Large intestine (tissue), 3 donors: Measurements from ENCODE around the gene MAP3K7CL. TPM values are rescaled to one million over a fixed set of nuclear protein-coding genes. Genes with fewer than 3 reads are reported as not detected.

Experiments
- DNase-seq, 2 donors: peaks; one replicate each; pipeline versions ENCODE4 v3.0.0 to v3.0.0-alpha.2; 2013
- H3K27ac ChIP-seq: one replicate; pipeline ENCODE4 v1.5.1; 2013; ENCODE audit warnings: low read length
- H3K27me3 ChIP-seq: 2 replicates; pipeline ENCODE4 v1.6.1; 2013; ENCODE audit warnings: low read length; ENCODE audit not compliant: control insufficient read depth, insufficient read depth
- H3K36me3 ChIP-seq: 2 replicates; pipeline ENCODE4 v1.6.1; 2013; ENCODE audit warnings: low read length; ENCODE audit not compliant: control insufficient read depth, insufficient read depth
- H3K4me1 ChIP-seq: one replicate; pipeline ENCODE4 v1.6.1; 2013; ENCODE audit warnings: low read length; ENCODE audit not compliant: control insufficient read depth, insufficient read depth
- H3K4me3 ChIP-seq: one replicate; pipeline ENCODE4 v1.5.1; 2013; ENCODE audit warnings: low read length
- H3K9me3 ChIP-seq: one replicate; pipeline ENCODE4 v1.6.1; 2013; ENCODE audit warnings: mild to moderate bottlenecking, low read depth, low read length, moderate library complexity; ENCODE audit not compliant: control insufficient read depth
- WGBS: methylation state at CpG from one replicate; pipeline ENCODE4 v1.1.5; 2013; ENCODE audit warnings: low lambda C conversion rate; ENCODE audit not compliant: insufficient coverage; 5-methylcytosine and 5-hydroxymethylcytosine counted together
- polyA plus RNA-seq: library from polyadenylated mRNA; unstranded; fragments of 120-200 nt; gene quantifications from one replicate; pipeline ENCODE4 v1.2.1, GENCODE V29; 2013

MAP3K7CL gene
- polyA plus RNA-seq, 1 donor: 6.5 TPM

- no peaks in the 10 kb centered on the region for H3K36me3 ChIP-seq
- no peaks in the 10 kb centered on the region for H3K27me3 ChIP-seq
- WGBS: 94% methylated on average over 2 of the region's 2 CpGs
- no peak for DNase-seq
- H3K27ac ChIP-seq: peak overlapping the region; percentile 74
- H3K9me3 ChIP-seq: no peaks in the 10 kb centered on the region
- no peak overlapping the region for H3K4me3 ChIP-seq
- H3K4me1 ChIP-seq: peaks cover 30% of the 10 kb centered on the region
These were observed 32.3 kb upstream of the MAP3K7CL start for GRCh38 chr21:29098156-29098555.

- no peak overlapping the region for H3K4me3 ChIP-seq
- no peaks in the 10 kb centered on the region for H3K27me3 ChIP-seq
- H3K4me1 ChIP-seq: peaks cover 29% of the 10 kb centered on the region
- H3K9me3 ChIP-seq: no peaks in the 10 kb centered on the region
- no peak overlapping the region for H3K27ac ChIP-seq
- no peaks in the 10 kb centered on the region for H3K36me3 ChIP-seq
- WGBS: no CpG with 5 or more reads among the region's 2 CpGs
- no peak for DNase-seq
These were observed 27.6 kb upstream of the MAP3K7CL start for GRCh38 chr21:29102791-29103257.

- no peak for DNase-seq
- Histone ChIP-seq H3K36me3 (no peaks in the 10 kb centered on the region), H3K27me3 (no peaks in the 10 kb centered on the region), H3K4me1 (peaks cover 14% of the 10 kb centered on the region), H3K27ac (peak overlapping the region; percentile 66), H3K9me3 (no peaks in the 10 kb centered on the region), H3K4me3 (no peak overlapping the region)
- 80% methylated on average over 1 of the region's 7 CpGs for WGBS
These were observed 26.2 kb upstream of the MAP3K7CL start for GRCh38 chr21:29104239-29104708.

DNA sequence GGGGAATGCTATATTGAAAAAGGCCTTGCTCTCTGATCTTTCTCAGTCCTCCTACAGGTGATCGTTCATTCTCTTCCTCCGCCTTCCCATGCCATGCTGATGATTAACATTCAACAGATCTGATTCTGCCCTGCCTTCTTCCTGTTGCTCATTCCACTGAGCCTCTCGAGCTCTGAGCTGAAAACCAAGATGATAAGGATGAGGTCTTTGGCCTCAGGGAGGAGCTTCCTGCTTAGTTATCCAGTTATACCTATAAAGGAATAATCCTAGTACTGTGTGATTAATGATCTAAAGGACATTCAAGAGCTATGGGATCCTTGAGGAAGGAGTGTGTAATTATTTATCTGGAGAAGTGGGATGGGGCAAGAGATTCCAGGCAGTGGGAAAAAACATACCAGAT is 25.2 kb upstream of the MAP3K7CL start:
- Histone ChIP-seq H3K27me3 (no peaks in the 10 kb centered on the region), H3K27ac (peak overlapping the region; percentile 66), H3K4me3 (no peak overlapping the region), H3K9me3 (no peaks in the 10 kb centered on the region), H3K36me3 (no peaks in the 10 kb centered on the region), H3K4me1 (peaks cover 13% of the 10 kb centered on the region)
- WGBS: no CpG with 5 or more reads among the region's 3 CpGs
- DNase-seq: peak; percentile 78 to 91

- H3K36me3 ChIP-seq: peaks cover 3% of the 10 kb centered on the region
- H3K27ac ChIP-seq: no peak overlapping the region
- no peaks in the 10 kb centered on the region for H3K9me3 ChIP-seq
- H3K4me1 ChIP-seq: no peaks in the 10 kb centered on the region
- H3K4me3 ChIP-seq: no peak overlapping the region
- no peak for DNase-seq
- WGBS: no CpG with 5 or more reads among the region's 5 CpGs
- no peaks in the 10 kb centered on the region for H3K27me3 ChIP-seq
These were observed 15.5 kb upstream of the MAP3K7CL start for GRCh38 chr21:29114765-29115500.

- DNase-seq: no peak
- H3K9me3 ChIP-seq: no peaks in the 10 kb centered on the region
- H3K4me3 ChIP-seq: no peak overlapping the region
- 89% methylated on average over 3 of the region's 8 CpGs for WGBS
- peaks cover 3% of the 10 kb centered on the region for H3K36me3 ChIP-seq
- no peaks in the 10 kb centered on the region for H3K4me1 ChIP-seq
- no peak overlapping the region for H3K27ac ChIP-seq
- no peaks in the 10 kb centered on the region for H3K27me3 ChIP-seq
These were observed 14.5 kb upstream of the MAP3K7CL start for GRCh38 chr21:29115899-29116298.

- Histone ChIP-seq H3K9me3 (no peaks in the 10 kb centered on the region), H3K4me3 (no peak overlapping the region), H3K4me1 (no peaks in the 10 kb centered on the region), H3K27me3 (no peaks in the 10 kb centered on the region), H3K27ac (no peak overlapping the region), H3K36me3 (no peaks in the 10 kb centered on the region)
- WGBS: 80% methylated on average over 1 of the region's 3 CpGs
- DNase-seq: no peak
These were observed 13.0 kb upstream of the MAP3K7CL start for GRCh38 chr21:29117372-29117955.

DNA sequence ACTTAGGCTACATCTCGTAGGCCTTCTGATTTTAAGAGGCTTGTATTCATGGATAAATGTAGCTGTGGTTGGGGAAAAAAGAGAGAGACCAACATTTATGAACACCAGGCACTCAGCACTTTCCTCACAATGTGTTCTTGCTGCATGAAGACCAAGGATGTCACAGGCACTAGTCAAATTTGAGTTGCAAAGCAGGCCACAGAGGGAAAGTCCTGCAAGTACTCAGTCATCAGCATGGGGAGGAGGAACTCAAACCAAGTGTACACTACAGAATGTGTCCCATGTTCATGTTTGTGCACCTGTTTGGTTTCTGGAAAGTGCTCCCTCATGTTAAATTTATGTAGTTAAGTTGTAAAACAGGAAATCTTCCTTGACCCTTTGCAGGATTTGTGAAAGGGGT is 8.7 kb upstream of the MAP3K7CL start:
- Histone ChIP-seq H3K4me1 (no peaks in the 10 kb centered on the region), H3K36me3 (no peaks in the 10 kb centered on the region), H3K9me3 (no peaks in the 10 kb centered on the region), H3K27ac (no peak overlapping the region), H3K4me3 (no peak overlapping the region), H3K27me3 (no peaks in the 10 kb centered on the region)
- no CpG with 5 or more reads among the region's 1 CpG for WGBS
- DNase-seq: no peak

- Histone ChIP-seq H3K36me3 (no peaks in the 10 kb centered on the region), H3K27me3 (no peaks in the 10 kb centered on the region), H3K27ac (no peak overlapping the region), H3K9me3 (no peaks in the 10 kb centered on the region), H3K4me3 (no peak overlapping the region), H3K4me1 (no peaks in the 10 kb centered on the region)
- DNase-seq: no peak
These were observed 5.8 kb upstream of the MAP3K7CL start for GRCh38 chr21:29124645-29125044.

DNA sequence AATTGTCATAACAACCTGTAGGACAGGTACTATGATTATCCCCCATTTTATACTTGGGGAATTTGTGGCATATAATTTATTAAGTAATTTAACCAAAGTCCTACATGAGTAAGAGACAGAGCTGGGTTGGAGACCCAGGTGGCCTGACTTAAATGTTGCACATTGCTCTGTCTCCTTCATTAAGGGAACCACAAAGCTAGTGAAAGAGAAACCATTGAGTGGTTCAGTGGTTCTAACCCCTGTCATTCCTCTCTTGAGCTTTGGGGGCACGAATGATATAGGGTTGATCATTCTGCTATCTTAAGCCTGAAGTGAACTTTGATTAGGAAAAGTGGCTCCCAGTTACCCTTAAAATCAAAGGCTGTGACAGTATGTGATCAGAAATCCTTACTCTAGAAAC is 5.3 kb upstream of the MAP3K7CL start:
- no peaks in the 10 kb centered on the region for H3K36me3 ChIP-seq
- WGBS: no CpG with 5 or more reads among the region's 1 CpG
- H3K27ac ChIP-seq: no peak overlapping the region
- H3K9me3 ChIP-seq: no peaks in the 10 kb centered on the region
- H3K27me3 ChIP-seq: no peaks in the 10 kb centered on the region
- no peaks in the 10 kb centered on the region for H3K4me1 ChIP-seq
- H3K4me3 ChIP-seq: no peak overlapping the region
- no peak for DNase-seq

GRCh38 chr21:29125979-29126378 is 4.5 kb upstream of the MAP3K7CL start:
- Histone ChIP-seq H3K9me3 (peaks cover 3% of the 10 kb centered on the region), H3K4me1 (no peaks in the 10 kb centered on the region), H3K27me3 (no peaks in the 10 kb centered on the region), H3K36me3 (no peaks in the 10 kb centered on the region), H3K27ac (no peak overlapping the region), H3K4me3 (no peak overlapping the region)
- DNase-seq: no peak
- no CpG with 5 or more reads among the region's 3 CpGs for WGBS
